SK-N-SH treated with all-trans-retinoic acid at 6 μM for 48 hours (cell line): ENCODE measurements around the gene MRPS9.

Experiments
- ATAC-seq: fragments of 200-7000 bp; cut with Tn5 transposase; 3 replicates; pipeline ENCODE4 v1.9.1; 2020; ENCODE audit warnings: mild to moderate bottlenecking, moderate library complexity
- ARNTL ChIP-seq: fragments of 450-650 bp; formaldehyde crosslinking; IDR thresholded peaks from 2 replicates; pipeline ENCODE4 v1.5.0; 2020; ENCODE audit warnings: low read depth, mild to moderate bottlenecking, moderate library complexity, borderline replicate concordance
- BACH2 ChIP-seq: fragments of 250-450 bp; sonication (Bioruptor Pico); IDR thresholded peaks from 2 replicates; pipeline ENCODE4 v1.9.0; 2021; ENCODE audit warnings: mild to moderate bottlenecking, borderline replicate concordance
- CREB5 ChIP-seq: fragments of 250-450 bp; sonication (Bioruptor Pico); IDR thresholded peaks from 2 replicates; pipeline ENCODE4 v1.5.1; 2020; ENCODE audit warnings: low read depth, mild to moderate bottlenecking, moderate library complexity
- CSDC2 ChIP-seq: fragments of 250-450 bp; sonication (Bioruptor Pico); IDR thresholded peaks from 2 replicates; pipeline ENCODE4 v1.5.0; 2020; ENCODE audit warnings: mild to moderate bottlenecking, moderate library complexity
- ESRRG ChIP-seq: fragments of 250-450 bp; sonication (Bioruptor Pico); IDR thresholded peaks from 2 replicates; pipeline ENCODE4 v1.6.1; 2021; ENCODE audit warnings: mild to moderate bottlenecking
- GLIS3 ChIP-seq: fragments of 250-450 bp; sonication (Bioruptor Pico); IDR thresholded peaks from 2 replicates; pipeline ENCODE4 v1.5.0; 2020; ENCODE audit warnings: mild to moderate bottlenecking, moderate library complexity
- ISL1 ChIP-seq: fragments of 250-450 bp; sonication (Bioruptor Pico); IDR thresholded peaks from 2 replicates; pipeline ENCODE4 v2.1.2; 2022; ENCODE audit warnings: mild to moderate bottlenecking, moderate library complexity
- OSR1 ChIP-seq: fragments of 250-450 bp; sonication (Bioruptor Pico); IDR thresholded peaks from 2 replicates; pipeline ENCODE4 v1.8.0; 2022; ENCODE audit warnings: moderate library complexity, mild to moderate bottlenecking, inconsistent platforms
- POU6F1 ChIP-seq: fragments of 250-450 bp; sonication (Bioruptor Pico); IDR thresholded peaks from 2 replicates; pipeline ENCODE4 v1.8.0; 2021; ENCODE audit warnings: low read depth, mild to moderate bottlenecking, moderate library complexity, borderline replicate concordance
- PPARA ChIP-seq: fragments of 250-450 bp; sonication (Bioruptor Pico); IDR thresholded peaks from 2 replicates; pipeline ENCODE4 v1.5.0; 2020; ENCODE audit warnings: mild to moderate bottlenecking, borderline replicate concordance
- RARB ChIP-seq: fragments of 250-450 bp; sonication (Bioruptor Pico); IDR thresholded peaks from 2 replicates; pipeline ENCODE4 v1.8.0; 2021; ENCODE audit warnings: mild to moderate bottlenecking, moderate library complexity
- SNAI2 ChIP-seq: fragments of 250-450 bp; sonication (Bioruptor Pico); IDR thresholded peaks from 2 replicates; pipeline ENCODE4 v1.5.0; 2020; ENCODE audit warnings: mild to moderate bottlenecking, moderate library complexity
- TCF4 ChIP-seq: fragments of 250-450 bp; sonication (Bioruptor Pico); IDR thresholded peaks from 2 replicates; pipeline ENCODE4 v1.8.0; 2021; ENCODE audit warnings: mild to moderate bottlenecking, moderate library complexity, borderline replicate concordance
- ZC3H10 ChIP-seq: fragments of 250-450 bp; sonication (Bioruptor Pico); IDR thresholded peaks from 2 replicates; pipeline ENCODE4 v1.5.1; 2021; ENCODE audit warnings: mild to moderate bottlenecking, moderate library complexity
- ZFP3 ChIP-seq: fragments of 250-450 bp; sonication (Bioruptor Pico); IDR thresholded peaks from 2 replicates; pipeline ENCODE4 v1.5.0; 2020; ENCODE audit warnings: mild to moderate bottlenecking, moderate library complexity
- ZFP30 ChIP-seq: fragments of 450-650 bp; formaldehyde crosslinking; IDR thresholded peaks from 2 replicates; pipeline ENCODE4 v1.5.0; 2022; ENCODE audit warnings: mild to moderate bottlenecking, moderate library complexity
- ZNF565 ChIP-seq: fragments of 450-650 bp; formaldehyde crosslinking; conservative IDR thresholded peaks from 2 replicates; pipeline ENCODE4 v1.5.0; 2020; ENCODE audit warnings: low read depth, mild to moderate bottlenecking, moderate library complexity
- ZNF70 ChIP-seq: fragments of 450-650 bp; formaldehyde crosslinking; IDR thresholded peaks from 2 replicates; pipeline ENCODE4 v1.5.0; 2020; ENCODE audit warnings: mild to moderate bottlenecking, moderate library complexity
- ZNF8 ChIP-seq: fragments of 450-650 bp; formaldehyde crosslinking; IDR thresholded peaks from 2 replicates; pipeline ENCODE4 v1.5.0; 2020; ENCODE audit warnings: mild to moderate bottlenecking, moderate library complexity
- TF ChIP-seq, protein P1 (sequence below): fragments of 250-450 bp; sonication (Bioruptor Pico); IDR thresholded peaks from 2 replicates; pipeline ENCODE4 v1.5.1; 2021; ENCODE audit warnings: mild to moderate bottlenecking, moderate library complexity
- TF ChIP-seq, protein P2 (sequence below): fragments of 250-450 bp; sonication (Bioruptor Pico); IDR thresholded peaks from 2 replicates; pipeline ENCODE4 v1.8.0; 2020; ENCODE audit warnings: mild to moderate bottlenecking, moderate library complexity, borderline replicate concordance
- TF ChIP-seq, protein P3 (sequence below): fragments of 250-450 bp; sonication (Bioruptor Pico); IDR thresholded peaks from 2 replicates; pipeline ENCODE4 v1.5.0; 2020; ENCODE audit warnings: mild to moderate bottlenecking, moderate library complexity

MRPS9 gene

GRCh38 chr2:105039559-105039958, 1.7 kb downstream of the MRPS9 start:
- no peak for ATAC-seq
- TF ChIP-seq ISL1 (CRISPR knock-in tag) (no peak), ZC3H10 (CRISPR knock-in tag) (no peak), ZNF70 (no peak), SNAI2 (CRISPR knock-in tag) (no peak), ESRRG (CRISPR knock-in tag) (no peak), ARNTL (no peak), CSDC2 (CRISPR knock-in tag) (no peak), TCF4 (no peak), ZNF8 (CRISPR knock-in tag) (no peak)
- TF ChIP-seq, protein P1, sequence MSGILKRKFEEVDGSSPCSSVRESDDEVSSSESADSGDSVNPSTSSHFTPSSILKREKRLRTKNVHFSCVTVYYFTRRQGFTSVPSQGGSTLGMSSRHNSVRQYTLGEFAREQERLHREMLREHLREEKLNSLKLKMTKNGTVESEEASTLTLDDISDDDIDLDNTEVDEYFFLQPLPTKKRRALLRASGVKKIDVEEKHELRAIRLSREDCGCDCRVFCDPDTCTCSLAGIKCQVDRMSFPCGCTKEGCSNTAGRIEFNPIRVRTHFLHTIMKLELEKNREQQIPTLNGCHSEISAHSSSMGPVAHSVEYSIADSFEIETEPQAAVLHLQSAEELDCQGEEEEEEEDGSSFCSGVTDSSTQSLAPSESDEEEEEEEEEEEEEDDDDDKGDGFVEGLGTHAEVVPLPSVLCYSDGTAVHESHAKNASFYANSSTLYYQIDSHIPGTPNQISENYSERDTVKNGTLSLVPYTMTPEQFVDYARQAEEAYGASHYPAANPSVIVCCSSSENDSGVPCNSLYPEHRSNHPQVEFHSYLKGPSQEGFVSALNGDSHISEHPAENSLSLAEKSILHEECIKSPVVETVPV = no peak
- TF ChIP-seq, protein P2, sequence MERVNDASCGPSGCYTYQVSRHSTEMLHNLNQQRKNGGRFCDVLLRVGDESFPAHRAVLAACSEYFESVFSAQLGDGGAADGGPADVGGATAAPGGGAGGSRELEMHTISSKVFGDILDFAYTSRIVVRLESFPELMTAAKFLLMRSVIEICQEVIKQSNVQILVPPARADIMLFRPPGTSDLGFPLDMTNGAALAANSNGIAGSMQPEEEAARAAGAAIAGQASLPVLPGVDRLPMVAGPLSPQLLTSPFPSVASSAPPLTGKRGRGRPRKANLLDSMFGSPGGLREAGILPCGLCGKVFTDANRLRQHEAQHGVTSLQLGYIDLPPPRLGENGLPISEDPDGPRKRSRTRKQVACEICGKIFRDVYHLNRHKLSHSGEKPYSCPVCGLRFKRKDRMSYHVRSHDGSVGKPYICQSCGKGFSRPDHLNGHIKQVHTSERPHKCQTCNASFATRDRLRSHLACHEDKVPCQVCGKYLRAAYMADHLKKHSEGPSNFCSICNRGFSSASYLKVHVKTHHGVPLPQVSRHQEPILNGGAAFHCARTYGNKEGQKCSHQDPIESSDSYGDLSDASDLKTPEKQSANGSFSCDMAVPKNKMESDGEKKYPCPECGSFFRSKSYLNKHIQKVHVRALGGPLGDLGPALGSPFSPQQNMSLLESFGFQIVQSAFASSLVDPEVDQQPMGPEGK (CRISPR knock-in tag) = no peak

GRCh38 chr2:105042189-105042588, 4.3 kb downstream of the MRPS9 start:
- no peak for TF ChIP-seq TCF4
- TF ChIP-seq ZNF565 (CRISPR knock-in tag) = no peak
- TF ChIP-seq, protein P2 (CRISPR knock-in tag) = no peak
- no peak for TF ChIP-seq CREB5 (CRISPR knock-in tag)
- no peak for TF ChIP-seq BACH2
- ATAC-seq = no peak

DNA sequence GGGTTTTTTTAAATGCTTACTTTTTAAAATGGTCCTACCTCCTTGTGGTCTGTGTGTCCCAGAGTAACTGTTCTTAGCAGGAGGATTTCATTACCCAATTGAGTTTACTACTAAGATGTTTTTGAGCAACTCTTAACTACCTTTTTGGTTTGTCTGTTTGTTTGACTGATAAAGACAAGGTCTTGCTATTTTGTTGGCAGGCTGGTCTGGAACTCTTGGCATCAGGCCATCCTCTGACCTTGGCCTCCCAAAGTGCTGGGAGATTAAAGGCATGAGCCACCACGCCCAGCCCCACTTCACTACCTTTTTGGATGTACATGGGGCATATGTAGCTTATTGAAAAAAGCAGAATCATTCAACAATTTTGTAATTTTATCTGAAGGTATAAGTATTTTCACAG, 14.9 kb downstream of the MRPS9 start:
- TF ChIP-seq ZFP30 (CRISPR knock-in tag) = no peak
- TF ChIP-seq PPARA = no peak
- no peak for TF ChIP-seq RARB
- TF ChIP-seq CSDC2 (CRISPR knock-in tag) = no peak
- no peak for TF ChIP-seq CREB5 (CRISPR knock-in tag)
- no peak for TF ChIP-seq OSR1
- TF ChIP-seq, protein P1 = no peak
- no peak for TF ChIP-seq ZNF8 (CRISPR knock-in tag)
- TF ChIP-seq ZNF70 = no peak
- no peak for TF ChIP-seq ZC3H10 (CRISPR knock-in tag)
- TF ChIP-seq ESRRG (CRISPR knock-in tag) = no peak
- TF ChIP-seq SNAI2 (CRISPR knock-in tag) = no peak
- no peak for TF ChIP-seq ISL1 (CRISPR knock-in tag)
- ATAC-seq = no peak

DNA sequence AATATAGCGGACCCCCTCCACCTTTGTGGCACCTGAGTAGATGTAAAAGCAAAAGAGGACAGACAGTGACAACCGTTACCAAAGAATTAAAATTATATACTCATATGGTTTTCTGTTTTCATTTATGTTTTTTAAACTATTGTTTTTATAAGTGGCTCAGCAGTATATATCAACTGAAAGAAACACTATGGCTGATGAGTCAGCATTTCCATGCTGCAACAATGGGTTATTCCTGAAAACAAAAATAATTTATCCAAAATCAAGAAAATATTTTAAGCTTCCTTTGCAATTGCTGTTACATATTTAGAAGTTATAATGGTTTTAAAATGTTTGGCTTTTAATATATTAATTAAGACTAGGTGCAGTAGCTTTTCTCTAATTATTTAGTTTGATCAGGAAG, 17.7 kb downstream of the MRPS9 start:
- no peak for ATAC-seq
- TF ChIP-seq RARB (no peak), SNAI2 (CRISPR knock-in tag) (no peak), PPARA (no peak), ZNF8 (CRISPR knock-in tag) (no peak), GLIS3 (CRISPR knock-in tag) (no peak), BACH2 (no peak), ESRRG (CRISPR knock-in tag) (no peak), ZFP30 (CRISPR knock-in tag) (no peak), ZNF70 (no peak), ZFP3 (no peak), POU6F1 (CRISPR knock-in tag) (no peak)
- TF ChIP-seq, protein P3, sequence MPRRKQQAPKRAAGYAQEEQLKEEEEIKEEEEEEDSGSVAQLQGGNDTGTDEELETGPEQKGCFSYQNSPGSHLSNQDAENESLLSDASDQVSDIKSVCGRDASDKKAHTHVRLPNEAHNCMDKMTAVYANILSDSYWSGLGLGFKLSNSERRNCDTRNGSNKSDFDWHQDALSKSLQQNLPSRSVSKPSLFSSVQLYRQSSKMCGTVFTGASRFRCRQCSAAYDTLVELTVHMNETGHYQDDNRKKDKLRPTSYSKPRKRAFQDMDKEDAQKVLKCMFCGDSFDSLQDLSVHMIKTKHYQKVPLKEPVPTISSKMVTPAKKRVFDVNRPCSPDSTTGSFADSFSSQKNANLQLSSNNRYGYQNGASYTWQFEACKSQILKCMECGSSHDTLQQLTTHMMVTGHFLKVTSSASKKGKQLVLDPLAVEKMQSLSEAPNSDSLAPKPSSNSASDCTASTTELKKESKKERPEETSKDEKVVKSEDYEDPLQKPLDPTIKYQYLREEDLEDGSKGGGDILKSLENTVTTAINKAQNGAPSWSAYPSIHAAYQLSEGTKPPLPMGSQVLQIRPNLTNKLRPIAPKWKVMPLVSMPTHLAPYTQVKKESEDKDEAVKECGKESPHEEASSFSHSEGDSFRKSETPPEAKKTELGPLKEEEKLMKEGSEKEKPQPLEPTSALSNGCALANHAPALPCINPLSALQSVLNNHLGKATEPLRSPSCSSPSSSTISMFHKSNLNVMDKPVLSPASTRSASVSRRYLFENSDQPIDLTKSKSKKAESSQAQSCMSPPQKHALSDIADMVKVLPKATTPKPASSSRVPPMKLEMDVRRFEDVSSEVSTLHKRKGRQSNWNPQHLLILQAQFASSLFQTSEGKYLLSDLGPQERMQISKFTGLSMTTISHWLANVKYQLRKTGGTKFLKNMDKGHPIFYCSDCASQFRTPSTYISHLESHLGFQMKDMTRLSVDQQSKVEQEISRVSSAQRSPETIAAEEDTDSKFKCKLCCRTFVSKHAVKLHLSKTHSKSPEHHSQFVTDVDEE = no peak
